ENCODE measurements around the gene USF2.

Gene USF2

GRCh38 chr19:35303357-35303915 is 34.7 kb downstream of the USF2 start:
- DNase-seq: no peak

- no peak for DNase-seq
Measured at GRCh38 chr19:35304036-35304435, 35.3 kb downstream of the USF2 start.

GRCh38 chr19:35305181-35305580 is 36.4 kb downstream of the USF2 start:
- DNase-seq: no peak

GRCh38 chr19:35306473-35307246 is 37.9 kb downstream of the USF2 start:
- no peak for DNase-seq

- DNase-seq: no peak
Measured at GRCh38 chr19:35307931-35308330, 39.2 kb downstream of the USF2 start.

GRCh38 chr19:35308910-35309309 is 40.1 kb downstream of the USF2 start:
- DNase-seq: no peak

- DNase-seq: peak; percentile 76
Measured at GRCh38 chr19:35309481-35310279, 40.9 kb downstream of the USF2 start.

- no peak for DNase-seq
Measured at GRCh38 chr19:35310331-35310730, 41.6 kb downstream of the USF2 start.

- DNase-seq: no peak
Measured at GRCh38 chr19:35310811-35311465, 42.2 kb downstream of the USF2 start.

- DNase-seq: no peak
Measured at GRCh38 chr19:35311901-35312665, 43.3 kb downstream of the USF2 start.

GRCh38 chr19:35313587-35313986 is 44.8 kb downstream of the USF2 start:
- DNase-seq: no peak

GRCh38 chr19:35314031-35314430 is 45.3 kb downstream of the USF2 start:
- DNase-seq: no peak

GRCh38 chr19:35314858-35315470 is 46.2 kb downstream of the USF2 start:
- no peak for DNase-seq

GRCh38 chr19:35315883-35316282 is 47.1 kb downstream of the USF2 start:
- no peak for DNase-seq

GRCh38 chr19:35316560-35316959 is 47.8 kb downstream of the USF2 start:
- DNase-seq: no peak

GRCh38 chr19:35317464-35318043 is 48.8 kb downstream of the USF2 start:
- DNase-seq: no peak

- DNase-seq: peak; percentile 72
Measured at GRCh38 chr19:35318679-35319448, 50.1 kb downstream of the USF2 start.

- no peak for DNase-seq
Measured at GRCh38 chr19:35320065-35320713, 51.4 kb downstream of the USF2 start.

GRCh38 chr19:35321291-35321690 is 52.5 kb downstream of the USF2 start:
- no peak for DNase-seq

GRCh38 chr19:35322014-35322413 is 53.3 kb downstream of the USF2 start:
- DNase-seq: no peak
